GM19351 (cell line): ENCODE measurements around the gene CNOT4.
"Not testable (repeated sequence)": the region's sequence is repeated elsewhere in the genome, so short reads cannot be mapped to it uniquely, and the experiment has no call there.

ENCODE experiments used
- ATAC-seq: cut with Tn5 transposase; IDR thresholded peaks from one replicate; pipeline ENCODE4 v1.9.1; 2021; ENCODE audit warnings: mild to moderate bottlenecking, moderate library complexity; ENCODE audit not compliant: unreplicated experiment

Gene CNOT4

GRCh38 chr7:135366843-135367508, 142.9 kb downstream of the CNOT4 start:
- no peak for ATAC-seq

GRCh38 chr7:135365721-135366120, 144.2 kb downstream of the CNOT4 start:
- ATAC-seq = no peak

DNA sequence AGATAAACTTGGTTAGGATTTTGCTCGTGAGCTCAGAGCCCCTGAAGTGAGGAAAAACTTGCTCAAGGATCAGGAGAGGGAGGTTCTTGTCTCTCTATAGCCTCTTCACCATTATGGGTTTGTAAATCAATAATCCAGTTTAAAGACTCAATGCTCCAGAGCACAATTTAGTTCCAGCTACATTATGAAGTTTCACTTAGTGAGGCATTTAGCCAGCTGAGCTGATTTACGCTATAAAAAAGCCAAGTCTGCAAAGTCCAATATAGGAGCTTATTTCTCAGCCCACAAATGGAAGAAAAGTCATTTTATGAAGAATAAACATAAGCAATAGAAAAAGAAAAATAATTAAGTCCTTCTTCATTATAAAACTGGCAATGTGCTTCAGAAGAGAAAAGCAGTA, 145.7 kb downstream of the CNOT4 start:
- ATAC-seq = no peak

GRCh38 chr7:135362871-135363270, 147.0 kb downstream of the CNOT4 start:
- no peak for ATAC-seq

- ATAC-seq = no peak
Observed at GRCh38 chr7:135361788-135362187, 148.1 kb downstream of the CNOT4 start.

GRCh38 chr7:135359615-135360014, 150.3 kb downstream of the CNOT4 start:
- ATAC-seq = no peak

DNA sequence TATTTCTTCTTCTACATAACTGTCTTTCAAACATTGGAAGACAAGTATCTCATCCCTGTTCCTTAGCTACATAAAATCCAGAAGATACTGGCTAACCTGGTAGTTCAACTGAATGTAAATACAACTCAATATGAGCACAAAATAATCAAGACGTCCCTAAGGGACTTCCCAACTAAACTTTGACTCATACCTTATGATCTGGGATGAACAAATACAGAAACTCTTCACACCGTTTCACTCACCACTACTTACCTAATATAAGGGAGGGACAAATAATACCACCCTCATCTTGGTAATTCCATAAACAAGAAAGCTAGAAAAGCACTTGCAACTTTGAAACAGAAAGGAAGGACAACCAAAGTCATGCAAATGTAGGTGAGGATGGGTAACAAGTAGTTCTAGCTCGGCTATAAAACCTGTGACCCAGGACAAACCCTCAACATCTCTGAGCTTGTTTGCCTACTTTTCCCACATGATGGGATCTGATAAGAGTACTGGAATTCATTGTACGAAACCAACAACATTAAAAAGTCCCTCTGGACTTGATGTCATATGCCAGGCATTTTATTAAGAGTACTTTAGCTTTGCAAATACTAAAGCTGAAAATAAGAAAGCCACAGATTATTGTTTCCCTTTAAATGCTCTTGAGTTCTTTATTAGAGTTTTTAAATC, 154.4 kb downstream of the CNOT4 start:
- no peak for ATAC-seq

DNA sequence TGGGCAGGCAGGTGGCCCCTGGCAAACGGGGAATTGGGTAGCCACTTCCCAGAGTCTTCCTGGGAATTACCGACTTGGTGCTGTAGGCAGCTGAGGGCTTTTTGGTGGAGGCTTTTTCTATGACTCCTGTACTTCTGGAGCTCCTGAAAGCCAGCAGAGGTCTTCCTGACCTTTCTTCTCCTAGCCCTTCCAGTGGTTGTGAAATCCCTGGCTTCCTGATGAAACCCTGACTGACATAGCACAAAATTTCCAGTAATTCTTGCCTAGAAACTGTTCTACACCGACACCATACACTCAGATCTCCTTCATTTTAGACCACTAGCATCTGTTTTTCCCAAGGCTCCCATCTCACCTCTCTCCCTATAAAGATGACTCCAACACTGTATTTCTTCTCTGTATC, 156.1 kb downstream of the CNOT4 start:
- ATAC-seq = no peak

- ATAC-seq = no peak
Observed at GRCh38 chr7:135352285-135352684, 157.6 kb downstream of the CNOT4 start.

GRCh38 chr7:135351070-135351469, 158.8 kb downstream of the CNOT4 start:
- ATAC-seq = not testable (repeated sequence)

DNA sequence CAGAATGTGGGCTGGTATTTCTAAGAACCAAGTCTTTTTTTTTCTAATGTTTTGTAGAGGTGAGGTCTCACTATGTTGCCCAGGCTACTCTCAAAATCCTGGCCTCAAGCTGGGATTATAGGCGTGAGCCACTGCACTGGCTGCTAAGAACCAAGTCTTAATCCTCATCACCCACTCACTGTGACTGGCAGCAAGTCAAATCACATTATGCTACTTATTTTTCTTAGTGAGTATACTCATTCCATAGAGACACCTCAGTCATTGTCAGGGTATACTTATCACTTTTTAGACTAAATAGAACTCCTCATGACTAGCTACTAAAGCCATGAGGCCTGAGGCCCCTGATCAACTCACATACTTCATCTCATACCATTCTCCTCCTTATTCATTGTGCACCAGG, 160.2 kb downstream of the CNOT4 start:
- ATAC-seq = no peak

GRCh38 chr7:135348493-135348892, 161.4 kb downstream of the CNOT4 start:
- no peak for ATAC-seq

DNA sequence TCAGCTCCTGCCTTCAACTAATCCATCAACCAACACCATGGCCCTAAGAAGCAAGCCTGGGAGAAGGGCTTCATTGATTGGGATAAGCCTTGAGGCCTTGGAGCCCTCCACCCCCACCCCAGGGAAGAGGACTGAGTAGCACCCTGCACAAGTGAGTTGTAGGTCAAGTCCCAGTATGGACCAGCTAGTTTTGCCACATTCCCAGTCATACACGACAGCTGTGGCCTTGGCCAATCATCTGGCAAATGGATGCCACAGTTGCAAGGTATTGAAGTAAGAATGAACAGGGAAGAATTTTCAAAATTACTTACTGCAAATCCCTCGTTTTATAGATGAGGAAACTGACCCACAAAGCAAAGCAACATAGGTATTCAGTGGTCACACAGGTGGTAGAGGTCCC, 166.5 kb downstream of the CNOT4 start:
- ATAC-seq = no peak

GRCh38 chr7:135342887-135343286, 167.0 kb downstream of the CNOT4 start:
- ATAC-seq = no peak

DNA sequence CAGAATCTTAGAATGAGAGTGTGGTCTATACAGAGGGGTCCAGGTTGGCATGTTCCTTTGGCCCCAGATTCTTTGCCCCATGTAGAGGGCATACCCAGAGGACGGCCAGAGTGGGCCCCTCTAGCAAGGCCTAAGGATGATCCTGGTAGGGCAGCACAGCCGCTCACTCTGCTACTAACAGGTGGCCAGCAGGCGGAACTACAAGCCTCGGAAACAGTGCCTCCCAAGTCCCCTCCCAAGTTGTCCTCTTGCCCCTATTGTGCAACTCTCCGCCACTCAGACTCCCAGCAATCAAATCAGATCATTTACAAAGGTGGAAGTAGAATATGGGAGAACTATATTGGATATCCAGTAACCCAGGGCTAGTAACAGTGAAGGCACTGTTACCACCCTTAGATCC, 168.9 kb downstream of the CNOT4 start:
- ATAC-seq = no peak

GRCh38 chr7:135337977-135338550, 171.8 kb downstream of the CNOT4 start:
- no peak for ATAC-seq

DNA sequence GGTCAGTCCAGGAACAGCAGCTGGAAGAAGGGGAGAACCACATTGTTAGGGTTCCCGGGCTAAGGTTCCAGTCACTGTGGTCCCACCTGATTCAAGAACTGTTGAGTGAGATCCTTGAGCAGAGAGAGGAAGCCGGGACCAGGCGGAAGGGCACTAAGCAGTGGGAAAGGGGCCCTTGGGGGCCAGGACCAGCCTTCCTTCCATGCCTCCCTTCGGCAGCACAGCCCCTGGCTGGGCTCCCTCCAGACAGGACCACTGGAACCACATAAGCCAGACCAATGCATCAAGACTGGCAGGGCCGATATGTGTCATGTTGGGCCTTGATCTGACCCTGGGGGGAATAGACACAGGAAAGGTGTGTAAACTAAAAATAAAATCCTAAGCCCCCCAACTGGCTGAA, 172.4 kb downstream of the CNOT4 start:
- no peak for ATAC-seq

GRCh38 chr7:135335628-135336139, 174.2 kb downstream of the CNOT4 start:
- peak; percentile 77 for ATAC-seq

- ATAC-seq = no peak
Observed at GRCh38 chr7:135334830-135335543, 174.9 kb downstream of the CNOT4 start.

DNA sequence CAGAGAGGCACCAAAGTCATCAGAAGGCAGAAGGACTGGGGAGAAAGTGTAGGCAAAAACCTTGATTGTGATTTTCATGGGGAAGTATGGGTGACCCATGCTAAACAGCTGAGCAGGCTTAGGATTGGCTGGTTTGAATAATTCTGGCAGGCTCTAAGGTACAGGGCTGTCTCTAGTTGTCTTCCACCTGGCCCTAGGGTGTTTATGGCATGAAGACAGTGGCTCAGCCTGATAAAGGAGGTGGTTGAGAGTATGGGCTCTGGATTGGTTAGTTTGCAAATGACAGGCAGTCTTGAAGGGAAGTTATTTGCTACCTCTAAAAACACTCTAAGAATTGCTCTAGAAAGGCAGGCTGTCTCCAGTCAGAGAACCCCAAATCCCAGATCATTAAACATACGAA, 176.0 kb downstream of the CNOT4 start:
- no peak for ATAC-seq

GRCh38 chr7:135333200-135333599, 176.7 kb downstream of the CNOT4 start:
- no peak for ATAC-seq

GRCh38 chr7:135330088-135330487, 179.8 kb downstream of the CNOT4 start:
- no peak for ATAC-seq
